ENCODE measurements around the gene DCTN4.

Gene DCTN4

GRCh38 chr5:150665044-150665443 lies 93.8 kb downstream of the DCTN4 start:
- DNase-seq, result no peak

GRCh38 chr5:150663936-150664335 lies 94.9 kb downstream of the DCTN4 start:
- no peak for DNase-seq

GRCh38 chr5:150662731-150663516 lies 95.9 kb downstream of the DCTN4 start:
- DNase-seq, result no peak

GRCh38 chr5:150661821-150662596 lies 96.8 kb downstream of the DCTN4 start:
- DNase-seq, result no peak

GRCh38 chr5:150661086-150661485 lies 97.7 kb downstream of the DCTN4 start, which contains the start of gene MYOZ3:
Gene MYOZ3 (plus strand): TSS chr5:150661251. CDS start chr5:150662942, 1,691 bp downstream.
- no peak for DNase-seq

- no peak for DNase-seq
Measured at GRCh38 chr5:150660108-150660831, 98.5 kb downstream of the DCTN4 start.

GRCh38 chr5:150659360-150660107 lies 99.3 kb downstream of the DCTN4 start:
- no peak for DNase-seq

GRCh38 chr5:150658699-150659265 lies 100.0 kb downstream of the DCTN4 start:
- no peak for DNase-seq

Data from CD4-positive, alpha-beta T cell treated with Interleukin-17A for 4 hours (primary cell).